ENCODE data around the gene TRAPPC3.

Gene TRAPPC3

DNA sequence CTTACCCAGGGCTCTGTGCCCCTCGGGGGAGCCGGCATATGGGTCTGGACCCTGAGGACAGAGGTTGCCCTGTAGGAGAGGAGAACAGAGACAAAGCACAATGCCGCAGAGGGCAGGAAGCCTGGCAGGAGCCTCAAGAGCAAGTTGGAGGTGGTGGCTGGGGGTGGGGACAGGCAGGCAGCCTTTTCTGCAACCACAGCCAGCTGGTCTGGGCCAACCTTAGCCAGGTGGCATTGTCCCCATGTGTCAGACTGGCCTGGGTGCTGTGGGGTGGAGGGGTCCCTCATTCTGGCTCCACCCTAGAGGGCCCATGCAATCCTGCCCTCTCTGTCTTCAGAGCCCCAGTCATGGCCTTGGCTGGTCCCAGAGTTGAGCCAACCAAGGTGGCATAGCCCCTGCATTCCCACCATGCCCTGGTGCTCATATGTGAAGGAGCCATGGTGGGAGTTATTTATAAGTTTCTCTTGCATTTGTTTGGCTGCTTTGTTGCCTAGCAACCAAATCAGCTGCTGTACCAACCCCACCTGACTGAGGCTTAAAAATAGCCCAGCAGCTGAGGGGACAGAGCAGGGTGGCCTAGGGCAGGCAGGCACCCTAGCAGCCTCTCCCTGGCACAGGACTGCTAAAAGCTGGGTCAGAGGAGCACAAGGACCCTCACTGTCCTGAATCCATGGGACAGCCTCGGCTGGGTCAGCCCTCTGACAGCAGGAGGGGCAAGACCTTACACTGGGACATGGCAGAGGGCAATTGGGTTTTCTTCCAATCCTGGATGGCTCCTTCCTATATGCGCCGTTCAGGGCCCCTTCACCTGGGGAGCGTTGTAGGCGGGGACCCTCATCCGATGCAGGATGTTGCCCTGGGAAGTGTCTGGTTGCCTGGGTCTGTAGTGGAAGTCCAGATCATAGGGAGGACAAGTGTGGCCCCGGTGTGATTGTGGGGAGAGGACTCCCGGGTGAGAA, 26.1 kb upstream of the TRAPPC3 start:
- Histone ChIP-seq H3K27me3 (ENCODE audit: control insufficient read depth, insufficient read depth, low read length) (no peaks in the 10 kb centered on the region), H3K4me1 (ENCODE audit: control insufficient read depth, insufficient read depth, low read length) (peaks cover 20% of the 10 kb centered on the region), H3K9ac (ENCODE audit: low read depth, low read length) (peak overlapping the region; percentile 54), H3K4me2 (ENCODE audit: low read length) (no peak overlapping the region), H3K9me3 (replicated peaks; ENCODE audit: low read length) (no peaks in the 10 kb centered on the region), H3K36me3 (ENCODE audit: insufficient read depth, low read length) (peaks cover 90% of the 10 kb centered on the region), H3K4me3 (ENCODE audit: low read length) (no peak overlapping the region)

GRCh38 chr1:36174713-36175112, 25.4 kb upstream of the TRAPPC3 start:
- Histone ChIP-seq H3K27me3 (ENCODE audit: control insufficient read depth, insufficient read depth, low read length) (no peaks in the 10 kb centered on the region), H3K9ac (ENCODE audit: low read depth, low read length) (peak overlapping the region; percentile 54), H3K9me3 (replicated peaks; ENCODE audit: low read length) (no peaks in the 10 kb centered on the region), H3K36me3 (ENCODE audit: insufficient read depth, low read length) (peaks cover 90% of the 10 kb centered on the region), H3K4me1 (ENCODE audit: control insufficient read depth, insufficient read depth, low read length) (peaks cover 20% of the 10 kb centered on the region), H3K4me3 (ENCODE audit: low read length) (no peak overlapping the region), H3K4me2 (ENCODE audit: low read length) (no peak overlapping the region)

DNA sequence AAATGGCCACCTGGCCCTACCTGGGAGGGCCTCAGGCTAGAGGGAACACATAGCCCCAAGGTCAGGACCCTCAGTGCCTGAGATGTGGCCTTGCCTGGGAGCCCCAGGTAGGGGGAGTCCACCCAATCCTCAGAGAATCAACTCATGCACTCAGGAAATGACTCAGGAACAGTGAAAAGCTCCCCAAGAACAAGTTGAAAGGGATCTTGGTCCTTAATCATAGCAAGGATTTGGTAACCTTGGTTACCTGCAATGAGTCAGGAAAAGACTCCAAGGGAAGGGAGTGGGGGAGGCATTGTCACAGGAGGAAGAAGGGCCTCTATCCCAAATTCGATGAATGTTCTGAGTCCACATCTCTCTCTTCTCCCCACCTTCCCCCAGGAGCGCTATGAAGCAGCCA, 23.7 kb upstream of the TRAPPC3 start:
- peak overlapping the region; percentile 53 for H3K9ac ChIP-seq (ENCODE audit: low read depth, low read length)
- H3K9me3 ChIP-seq (replicated peaks; ENCODE audit: low read length) = no peaks in the 10 kb centered on the region
- H3K27me3 ChIP-seq (ENCODE audit: control insufficient read depth, insufficient read depth, low read length) = no peaks in the 10 kb centered on the region
- H3K4me3 ChIP-seq (ENCODE audit: low read length) = peak overlapping the region; percentile 7
- peaks cover 82% of the 10 kb centered on the region for H3K36me3 ChIP-seq (ENCODE audit: insufficient read depth, low read length)
- peaks cover 20% of the 10 kb centered on the region for H3K4me1 ChIP-seq (ENCODE audit: control insufficient read depth, insufficient read depth, low read length)
- peak overlapping the region; percentile 39 for H3K4me2 ChIP-seq (ENCODE audit: low read length)

GRCh38 chr1:36172017-36172747, 22.9 kb upstream of the TRAPPC3 start:
- H3K4me2 ChIP-seq (ENCODE audit: low read length) = peak overlapping the region; percentile 39
- H3K4me3 ChIP-seq (ENCODE audit: low read length) = no peak overlapping the region
- peaks cover 85% of the 10 kb centered on the region for H3K36me3 ChIP-seq (ENCODE audit: insufficient read depth, low read length)
- no peaks in the 10 kb centered on the region for H3K27me3 ChIP-seq (ENCODE audit: control insufficient read depth, insufficient read depth, low read length)
- H3K4me1 ChIP-seq (ENCODE audit: control insufficient read depth, insufficient read depth, low read length) = peaks cover 26% of the 10 kb centered on the region
- H3K9me3 ChIP-seq (replicated peaks; ENCODE audit: low read length) = no peaks in the 10 kb centered on the region
- peak overlapping the region; percentile 53 for H3K9ac ChIP-seq (ENCODE audit: low read depth, low read length)

DNA sequence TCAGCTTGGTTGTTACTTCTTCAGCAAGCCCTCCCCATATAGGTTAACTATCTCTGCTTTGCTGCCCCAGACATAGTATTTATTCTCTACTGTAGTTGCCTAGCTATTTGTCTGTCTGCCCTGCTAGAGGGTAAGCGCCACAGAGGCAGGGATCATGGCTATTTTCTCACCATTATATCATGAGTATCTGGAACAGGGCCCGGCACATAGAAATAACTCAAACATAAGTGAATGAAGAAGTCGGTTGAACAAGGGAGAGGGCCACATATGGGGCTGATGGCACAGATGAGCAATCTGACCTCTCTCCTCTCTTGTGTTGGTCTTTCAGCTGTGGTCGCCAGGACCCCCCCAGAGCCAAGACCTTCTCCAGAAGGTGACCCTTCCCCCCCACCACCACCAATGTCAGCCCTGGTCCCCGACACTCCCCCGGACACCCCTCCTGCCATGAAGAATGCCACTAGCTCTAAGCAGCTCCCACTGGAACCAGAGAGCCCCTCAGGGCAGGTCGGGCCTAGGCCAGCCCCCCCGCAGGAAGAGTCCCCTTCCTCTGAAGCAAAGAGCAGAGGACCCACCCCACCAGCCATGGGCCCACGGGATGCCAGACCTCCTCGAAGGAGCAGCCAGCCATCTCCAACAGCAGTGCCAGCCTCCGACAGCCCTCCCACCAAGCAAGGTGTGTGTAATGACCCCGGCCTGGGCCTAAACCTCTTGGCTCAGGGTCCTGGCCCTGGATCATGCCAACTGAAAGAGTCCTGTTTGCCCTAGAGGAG, 21.5 kb upstream of the TRAPPC3 start:
- Histone ChIP-seq H3K36me3 (ENCODE audit: insufficient read depth, low read length) (peaks cover 73% of the 10 kb centered on the region), H3K4me3 (ENCODE audit: low read length) (no peak overlapping the region), H3K9ac (ENCODE audit: low read depth, low read length) (no peak overlapping the region), H3K4me2 (ENCODE audit: low read length) (no peak overlapping the region), H3K4me1 (ENCODE audit: control insufficient read depth, insufficient read depth, low read length) (peaks cover 38% of the 10 kb centered on the region), H3K27me3 (ENCODE audit: control insufficient read depth, insufficient read depth, low read length) (no peaks in the 10 kb centered on the region), H3K9me3 (replicated peaks; ENCODE audit: low read length) (no peaks in the 10 kb centered on the region)

DNA sequence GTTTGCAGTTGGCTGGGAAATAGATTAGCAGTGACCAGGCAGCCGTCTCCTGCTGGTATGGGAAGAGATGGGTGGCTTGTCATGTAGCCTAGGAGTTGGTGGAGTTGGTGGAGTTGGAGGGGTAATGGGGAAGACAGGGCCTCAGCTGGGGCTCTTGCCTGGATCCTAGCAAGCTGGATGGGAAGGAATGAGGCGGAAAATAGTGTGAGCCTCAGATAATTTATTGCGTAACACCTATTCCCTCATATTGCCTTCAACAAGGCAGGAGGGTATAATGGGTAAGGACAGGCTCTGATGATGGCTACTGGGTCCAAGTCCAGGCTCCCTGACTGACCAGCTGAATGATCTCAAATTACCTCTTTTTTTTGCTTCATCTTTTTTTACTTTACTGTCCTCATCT, 19.2 kb upstream of the TRAPPC3 start:
- Histone ChIP-seq H3K4me3 (ENCODE audit: low read length) (no peak overlapping the region), H3K27me3 (ENCODE audit: control insufficient read depth, insufficient read depth, low read length) (no peaks in the 10 kb centered on the region), H3K9me3 (replicated peaks; ENCODE audit: low read length) (no peaks in the 10 kb centered on the region), H3K9ac (ENCODE audit: low read depth, low read length) (no peak overlapping the region), H3K4me1 (ENCODE audit: control insufficient read depth, insufficient read depth, low read length) (peaks cover 35% of the 10 kb centered on the region), H3K4me2 (ENCODE audit: low read length) (no peak overlapping the region), H3K36me3 (ENCODE audit: insufficient read depth, low read length) (peaks cover 62% of the 10 kb centered on the region)

DNA sequence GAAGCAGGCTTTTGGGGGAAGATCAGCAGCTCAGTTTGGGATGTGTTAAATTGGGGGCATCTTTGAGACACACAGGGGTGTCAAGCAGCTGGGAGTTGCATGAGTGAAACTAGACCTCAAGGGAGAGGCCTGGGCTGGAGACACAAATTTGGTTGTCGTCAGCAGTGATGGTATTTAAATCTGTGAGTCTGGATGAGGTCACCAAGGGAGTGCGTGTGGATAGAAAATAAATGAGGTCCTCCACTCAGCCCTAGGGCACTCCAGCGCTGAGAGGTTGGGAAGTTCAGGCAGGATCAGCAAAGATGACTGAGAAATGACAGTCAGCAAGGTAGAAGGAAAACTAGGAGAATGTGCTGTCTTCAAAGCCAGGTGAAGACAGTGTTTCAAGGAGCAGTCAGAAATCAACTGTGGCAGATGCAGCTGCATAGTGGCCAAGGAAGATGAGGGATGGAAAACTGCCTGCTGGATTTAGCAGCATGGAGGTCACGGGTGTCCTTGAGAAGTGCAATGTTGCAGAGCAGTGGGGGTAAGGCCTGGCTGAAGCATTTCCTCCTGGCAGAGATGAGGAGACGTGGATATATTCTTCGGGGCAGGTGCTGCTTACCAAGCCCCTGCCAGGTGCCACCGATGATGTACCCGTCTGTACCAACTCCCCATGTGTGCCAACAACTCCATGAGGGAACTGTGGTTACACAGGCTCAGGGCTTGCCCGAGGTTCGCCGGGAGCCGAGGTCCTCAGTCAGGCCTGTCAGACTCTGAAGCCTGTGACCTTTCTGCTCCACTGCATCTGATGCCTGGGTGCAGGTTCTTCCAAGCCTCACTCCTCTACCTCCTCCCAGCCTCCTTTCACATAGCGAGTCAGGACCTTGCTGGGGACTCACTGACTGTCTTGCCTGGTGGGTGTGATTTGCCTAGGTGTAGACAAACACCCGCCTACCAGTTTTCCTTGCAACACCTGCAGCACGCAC, 17.9 kb upstream of the TRAPPC3 start:
- Histone ChIP-seq H3K4me2 (ENCODE audit: low read length) (peak overlapping the region; percentile 15), H3K4me3 (ENCODE audit: low read length) (no peak overlapping the region), H3K27me3 (ENCODE audit: control insufficient read depth, insufficient read depth, low read length) (no peaks in the 10 kb centered on the region), H3K36me3 (ENCODE audit: insufficient read depth, low read length) (peaks cover 57% of the 10 kb centered on the region), H3K9me3 (replicated peaks; ENCODE audit: low read length) (no peaks in the 10 kb centered on the region), H3K4me1 (ENCODE audit: control insufficient read depth, insufficient read depth, low read length) (peaks cover 29% of the 10 kb centered on the region), H3K9ac (ENCODE audit: low read depth, low read length) (peak overlapping the region; percentile 49)

DNA sequence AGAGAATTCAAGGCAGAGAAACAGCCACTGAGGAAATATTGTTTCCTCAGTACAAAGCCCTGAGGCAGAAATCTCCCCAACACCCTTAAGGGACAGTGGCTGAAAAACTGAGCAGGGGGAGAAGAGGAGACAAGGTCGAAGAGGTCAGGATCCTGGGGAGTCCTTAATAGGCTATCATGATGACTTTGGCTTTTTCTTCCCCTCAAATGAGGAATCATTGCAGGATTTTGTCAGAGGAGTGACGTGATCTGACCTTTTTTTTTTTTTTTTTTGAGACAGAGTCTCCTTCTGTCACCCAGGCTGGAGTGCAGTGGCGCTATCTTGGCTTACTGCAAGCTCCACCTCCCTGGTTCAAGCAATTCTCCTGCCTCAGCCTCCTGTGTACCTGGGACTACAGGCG, 16.9 kb upstream of the TRAPPC3 start:
- Histone ChIP-seq H3K9me3 (replicated peaks; ENCODE audit: low read length) (no peaks in the 10 kb centered on the region), H3K9ac (ENCODE audit: low read depth, low read length) (peak overlapping the region; percentile 25), H3K4me1 (ENCODE audit: control insufficient read depth, insufficient read depth, low read length) (peaks cover 36% of the 10 kb centered on the region), H3K36me3 (ENCODE audit: insufficient read depth, low read length) (peaks cover 56% of the 10 kb centered on the region), H3K4me2 (ENCODE audit: low read length) (no peak overlapping the region), H3K27me3 (ENCODE audit: control insufficient read depth, insufficient read depth, low read length) (no peaks in the 10 kb centered on the region), H3K4me3 (ENCODE audit: low read length) (no peak overlapping the region)

GRCh38 chr1:36165145-36165544, 15.9 kb upstream of the TRAPPC3 start:
- H3K27me3 ChIP-seq (ENCODE audit: control insufficient read depth, insufficient read depth, low read length) = no peaks in the 10 kb centered on the region
- no peaks in the 10 kb centered on the region for H3K9me3 ChIP-seq (replicated peaks; ENCODE audit: low read length)
- H3K4me3 ChIP-seq (ENCODE audit: low read length) = no peak overlapping the region
- no peak overlapping the region for H3K9ac ChIP-seq (ENCODE audit: low read depth, low read length)
- H3K4me2 ChIP-seq (ENCODE audit: low read length) = no peak overlapping the region
- peaks cover 46% of the 10 kb centered on the region for H3K4me1 ChIP-seq (ENCODE audit: control insufficient read depth, insufficient read depth, low read length)
- peaks cover 52% of the 10 kb centered on the region for H3K36me3 ChIP-seq (ENCODE audit: insufficient read depth, low read length)

DNA sequence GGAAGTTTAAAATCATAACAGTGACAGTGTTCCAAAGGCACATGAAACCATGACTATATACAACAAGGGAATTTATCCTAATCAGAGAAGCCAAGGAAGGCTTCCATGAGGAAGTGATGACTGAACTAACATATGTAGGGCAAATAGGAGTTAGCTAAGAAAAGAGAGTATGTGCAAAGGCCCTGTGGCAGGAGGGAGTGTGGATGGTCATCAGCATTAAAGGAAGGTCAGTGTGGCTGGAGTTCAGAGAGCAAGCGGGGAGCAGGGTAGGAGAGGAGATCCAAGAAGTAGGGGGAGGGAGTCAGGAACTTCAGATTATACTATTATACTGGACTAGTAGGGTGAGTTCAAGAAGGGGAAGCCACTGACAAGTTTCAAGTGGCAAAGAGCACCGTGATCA, 15.1 kb upstream of the TRAPPC3 start:
- Histone ChIP-seq H3K4me2 (ENCODE audit: low read length) (no peak overlapping the region), H3K36me3 (ENCODE audit: insufficient read depth, low read length) (peaks cover 53% of the 10 kb centered on the region), H3K4me1 (ENCODE audit: control insufficient read depth, insufficient read depth, low read length) (peaks cover 54% of the 10 kb centered on the region), H3K9ac (ENCODE audit: low read depth, low read length) (no peak overlapping the region), H3K9me3 (replicated peaks; ENCODE audit: low read length) (no peaks in the 10 kb centered on the region), H3K27me3 (ENCODE audit: control insufficient read depth, insufficient read depth, low read length) (no peaks in the 10 kb centered on the region), H3K4me3 (ENCODE audit: low read length) (no peak overlapping the region)

Data from skeletal muscle satellite cell (primary cell).